Effector memory CD8-positive, alpha-beta T cell (primary cell): ENCODE results near the gene BCAS3.

Source experiments
- ATAC-seq: fragments of 150-1000 bp; cut with Tn5 transposase; replicated peaks from 2 replicates; pipeline ENCODE4 v1.10.0; 2021; ENCODE audit warnings: mild to moderate bottlenecking, moderate library complexity
- DNase-seq, 3 experiments: peaks; one replicate each; pipeline ENCODE4 v3.0.0; 2021
- H3K27ac Mint-ChIP-seq, 2 donors: one replicate each; pipeline ENCODE4 v1.8.0; 2022; ENCODE audit warnings: mild to moderate bottlenecking in 2 of 2, mixed read lengths in 2 of 2, moderate library complexity in 2 of 2
- H3K27me3 Mint-ChIP-seq, 2 donors: one replicate each; pipeline ENCODE4 v1.8.0; 2022; ENCODE audit warnings: mixed read lengths in 2 of 2
- H3K36me3 Mint-ChIP-seq: one replicate; pipeline ENCODE4 v1.8.0; 2022; ENCODE audit warnings: mild to moderate bottlenecking, moderate library complexity, mixed read lengths; ENCODE audit not compliant: insufficient read depth
- H3K4me1 Mint-ChIP-seq, 2 donors: one replicate each; pipeline ENCODE4 v1.8.0; 2022; ENCODE audit warnings: low read depth in 2 of 2, mixed read lengths in 2 of 2
- H3K4me3 Mint-ChIP-seq, 2 donors: one replicate each; pipeline ENCODE4 v1.8.0; 2022; ENCODE audit warnings: mild to moderate bottlenecking in 2 of 2, mixed read lengths in 2 of 2, moderate library complexity in 2 of 2
- H3K9me3 Mint-ChIP-seq, 2 donors: one replicate each; pipeline ENCODE4 v1.8.0; 2022; ENCODE audit warnings: mixed read lengths in 2 of 2

Gene BCAS3

DNA sequence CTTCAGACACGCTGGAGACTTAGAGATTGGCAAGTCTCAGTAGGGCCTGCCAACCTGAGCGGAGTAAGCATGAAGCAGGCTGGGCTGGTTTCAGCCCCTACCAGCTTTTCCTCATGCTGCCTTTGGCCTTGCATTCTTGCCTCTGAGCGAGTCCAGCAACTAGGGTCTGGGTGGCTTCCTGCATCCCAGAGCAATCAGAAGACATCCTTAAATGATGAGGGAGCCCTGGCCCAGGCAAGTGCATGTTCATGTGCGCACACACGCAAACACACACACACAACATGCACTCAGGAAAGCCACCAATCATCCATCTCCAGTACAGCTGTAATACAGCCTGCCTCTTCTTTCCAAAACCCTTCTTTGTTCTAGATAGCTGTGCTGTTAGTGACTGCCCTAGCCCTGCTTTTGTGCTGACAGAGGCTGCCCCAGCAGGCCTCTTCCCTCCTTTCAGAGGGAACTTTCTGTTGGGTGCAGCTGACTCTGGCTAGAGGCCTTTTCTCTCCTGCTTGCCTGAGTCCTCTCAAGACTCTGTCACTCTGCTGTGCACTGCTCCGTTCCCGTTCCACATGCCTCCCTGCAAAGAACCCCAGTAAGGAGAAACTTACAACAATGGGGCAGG is 691.3 kb downstream of the BCAS3 start:
- H3K27me3 Mint-ChIP-seq, result no peaks in the 10 kb centered on the region
- ATAC-seq (no peak), DNase-seq (no peak)
- H3K36me3 Mint-ChIP-seq, result peaks cover 7% of the 10 kb centered on the region
- no peak overlapping the region for H3K27ac Mint-ChIP-seq
- no peak overlapping the region for H3K4me3 Mint-ChIP-seq
- no peaks in the 10 kb centered on the region for H3K9me3 Mint-ChIP-seq
- no peaks in the 10 kb centered on the region for H3K4me1 Mint-ChIP-seq

DNA sequence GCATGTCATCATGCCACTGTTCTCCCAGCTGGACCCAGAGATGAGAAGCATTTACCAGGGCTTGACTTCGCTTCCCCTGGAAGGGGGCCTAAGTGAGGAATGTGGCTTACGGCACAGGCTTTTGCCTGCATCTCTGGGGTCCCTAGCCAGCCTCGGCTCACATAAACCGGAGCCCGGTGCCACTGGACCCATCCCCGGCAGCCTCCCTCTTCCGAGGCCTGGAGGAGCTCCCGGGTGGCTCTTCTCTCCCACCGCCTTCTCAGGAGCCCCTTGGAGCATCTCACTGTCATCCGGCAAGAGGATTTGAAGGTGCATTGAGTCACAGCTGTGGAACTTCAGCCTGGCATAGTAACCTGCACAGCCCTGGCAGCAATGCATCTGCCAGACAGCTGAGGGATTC is 692.1 kb downstream of the BCAS3 start:
- Mint-ChIP-seq H3K36me3 (peaks cover 7% of the 10 kb centered on the region), H3K4me1 (no peaks in the 10 kb centered on the region), H3K27me3 (no peaks in the 10 kb centered on the region), H3K9me3 (no peaks in the 10 kb centered on the region), H3K4me3 (no peak overlapping the region), H3K27ac (no peak overlapping the region)
- no peak for ATAC-seq
- no peak for DNase-seq

GRCh38 chr17:61371179-61371578 is 693.5 kb downstream of the BCAS3 start:
- DNase-seq (no peak), ATAC-seq (no peak)
- Mint-ChIP-seq H3K4me3 (no peak overlapping the region), H3K27me3 (no peaks in the 10 kb centered on the region), H3K27ac (no peak overlapping the region), H3K9me3 (no peaks in the 10 kb centered on the region), H3K4me1 (no peaks in the 10 kb centered on the region), H3K36me3 (peaks cover 7% of the 10 kb centered on the region)

GRCh38 chr17:61371606-61372005 is 694.0 kb downstream of the BCAS3 start:
- no peaks in the 10 kb centered on the region for H3K27me3 Mint-ChIP-seq
- no peak overlapping the region for H3K4me3 Mint-ChIP-seq
- no peaks in the 10 kb centered on the region for H3K4me1 Mint-ChIP-seq
- H3K27ac Mint-ChIP-seq, result no peak overlapping the region
- H3K36me3 Mint-ChIP-seq, result peaks cover 7% of the 10 kb centered on the region
- DNase-seq, result no peak
- ATAC-seq, result no peak
- no peaks in the 10 kb centered on the region for H3K9me3 Mint-ChIP-seq

DNA sequence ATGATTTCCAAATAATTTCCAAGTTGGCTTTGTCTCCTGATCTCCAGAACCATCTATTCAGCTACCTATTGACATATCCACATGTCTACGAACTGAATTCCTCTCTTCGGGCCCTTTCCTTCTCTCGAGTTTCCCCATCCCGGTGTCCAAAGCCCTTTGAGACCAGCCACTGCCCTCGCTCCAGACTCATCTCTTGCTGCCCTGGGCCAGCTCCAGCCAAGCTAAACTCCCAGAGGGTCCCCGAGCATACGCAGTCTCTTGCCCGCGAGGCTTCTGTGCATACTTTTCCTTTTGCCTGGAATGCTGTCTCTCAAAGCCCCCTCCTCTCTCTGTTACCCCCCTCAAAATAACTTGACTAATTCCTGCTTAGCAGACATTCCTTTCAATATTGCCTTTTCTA is 694.8 kb downstream of the BCAS3 start:
- H3K27ac Mint-ChIP-seq, result no peak overlapping the region
- ATAC-seq, result no peak
- no peak overlapping the region for H3K4me3 Mint-ChIP-seq
- DNase-seq, result no peak
- H3K9me3 Mint-ChIP-seq, result no peaks in the 10 kb centered on the region
- H3K27me3 Mint-ChIP-seq, result no peaks in the 10 kb centered on the region
- peaks cover 7% of the 10 kb centered on the region for H3K36me3 Mint-ChIP-seq
- no peaks in the 10 kb centered on the region for H3K4me1 Mint-ChIP-seq

- DNase-seq, result no peak
- ATAC-seq, result no peak
- Mint-ChIP-seq H3K4me1 (no peaks in the 10 kb centered on the region), H3K4me3 (no peak overlapping the region), H3K27me3 (no peaks in the 10 kb centered on the region), H3K9me3 (no peaks in the 10 kb centered on the region), H3K36me3 (no peaks in the 10 kb centered on the region), H3K27ac (no peak overlapping the region)
These were observed 699.5 kb downstream of the BCAS3 start for GRCh38 chr17:61376931-61377838.

- Mint-ChIP-seq H3K4me1 (no peaks in the 10 kb centered on the region), H3K9me3 (no peaks in the 10 kb centered on the region), H3K27me3 (no peaks in the 10 kb centered on the region), H3K36me3 (no peaks in the 10 kb centered on the region), H3K4me3 (no peak overlapping the region), H3K27ac (no peak overlapping the region)
- DNase-seq (no peak), ATAC-seq (no peak)
These were observed 701.2 kb downstream of the BCAS3 start for GRCh38 chr17:61378658-61379456.

GRCh38 chr17:61379457-61380216 is 702.0 kb downstream of the BCAS3 start:
- Mint-ChIP-seq H3K9me3 (no peaks in the 10 kb centered on the region), H3K36me3 (no peaks in the 10 kb centered on the region), H3K4me3 (no peak overlapping the region), H3K4me1 (no peaks in the 10 kb centered on the region), H3K27ac (no peak overlapping the region), H3K27me3 (no peaks in the 10 kb centered on the region)
- no peak for DNase-seq
- no peak for ATAC-seq

DNA sequence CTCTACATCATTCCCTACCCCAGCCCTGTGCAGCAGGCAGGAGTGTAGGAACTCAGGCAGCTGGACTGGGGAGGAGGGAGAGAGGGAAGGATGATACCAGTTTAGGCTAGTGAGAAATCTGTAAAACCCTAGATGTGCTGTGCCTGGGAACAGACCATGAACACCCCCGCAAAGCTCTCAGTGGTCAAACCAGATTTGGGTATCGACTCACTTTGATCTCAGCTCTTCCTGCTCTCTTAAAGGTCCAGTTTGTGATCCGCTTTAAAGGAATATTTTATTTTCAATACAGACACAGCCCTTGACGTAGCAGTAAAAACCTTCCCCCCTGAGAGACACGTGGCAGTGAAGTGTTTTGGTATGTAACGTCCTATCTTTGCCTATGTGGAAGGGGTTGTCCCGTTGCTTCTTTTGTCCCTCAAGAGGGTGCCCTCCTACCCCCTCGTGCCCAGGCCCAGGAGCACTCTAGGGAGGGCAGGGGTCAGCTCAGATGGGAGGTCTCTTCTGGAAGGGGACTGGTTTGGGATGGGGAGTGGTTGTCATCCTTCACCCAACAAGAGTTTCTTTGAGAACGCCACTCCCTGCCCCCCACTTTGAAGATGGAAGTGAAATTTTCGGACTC is 702.7 kb downstream of the BCAS3 start:
- H3K27me3 Mint-ChIP-seq, result no peaks in the 10 kb centered on the region
- no peaks in the 10 kb centered on the region for H3K9me3 Mint-ChIP-seq
- peaks cover 2% of the 10 kb centered on the region for H3K36me3 Mint-ChIP-seq
- ATAC-seq, result no peak
- no peaks in the 10 kb centered on the region for H3K4me1 Mint-ChIP-seq
- no peak for DNase-seq
- no peak overlapping the region for H3K4me3 Mint-ChIP-seq
- no peak overlapping the region for H3K27ac Mint-ChIP-seq

DNA sequence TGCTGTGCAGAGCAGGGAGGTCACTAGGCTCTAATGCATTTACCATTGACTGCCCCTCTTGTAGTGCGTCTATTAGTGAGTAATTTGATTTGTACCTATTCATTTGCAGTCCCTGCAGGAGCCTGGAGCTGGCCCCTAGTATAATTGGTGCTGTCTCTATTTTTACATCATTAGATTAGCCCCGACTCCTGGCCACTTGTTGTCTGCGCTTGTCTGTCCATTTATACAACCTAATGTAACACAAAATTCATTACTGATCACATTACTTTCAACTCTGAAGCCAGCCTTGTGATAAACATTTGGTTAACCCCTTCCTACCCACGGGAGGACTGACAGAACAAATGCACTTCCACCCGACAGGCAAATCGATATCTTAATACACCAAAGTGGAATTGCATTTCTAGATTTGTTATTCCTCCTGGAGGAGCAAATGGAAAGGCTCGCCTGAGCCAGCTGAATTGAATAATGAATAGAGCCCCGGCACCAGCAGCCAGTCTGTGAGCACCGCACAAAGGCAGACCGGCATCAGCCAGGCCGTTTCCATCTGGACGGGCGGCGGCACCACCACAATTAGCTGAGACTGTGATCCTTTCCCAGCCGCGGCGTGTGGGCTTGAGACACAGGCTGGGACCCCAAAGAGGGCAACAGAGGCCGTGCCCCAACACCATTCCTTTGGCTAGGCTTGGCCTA is 703.3 kb downstream of the BCAS3 start:
- Mint-ChIP-seq H3K36me3 (peaks cover 5% of the 10 kb centered on the region), H3K4me1 (no peaks in the 10 kb centered on the region), H3K9me3 (no peaks in the 10 kb centered on the region), H3K4me3 (no peak overlapping the region), H3K27ac (no peak overlapping the region), H3K27me3 (no peaks in the 10 kb centered on the region)
- DNase-seq (no peak), ATAC-seq (no peak)

DNA sequence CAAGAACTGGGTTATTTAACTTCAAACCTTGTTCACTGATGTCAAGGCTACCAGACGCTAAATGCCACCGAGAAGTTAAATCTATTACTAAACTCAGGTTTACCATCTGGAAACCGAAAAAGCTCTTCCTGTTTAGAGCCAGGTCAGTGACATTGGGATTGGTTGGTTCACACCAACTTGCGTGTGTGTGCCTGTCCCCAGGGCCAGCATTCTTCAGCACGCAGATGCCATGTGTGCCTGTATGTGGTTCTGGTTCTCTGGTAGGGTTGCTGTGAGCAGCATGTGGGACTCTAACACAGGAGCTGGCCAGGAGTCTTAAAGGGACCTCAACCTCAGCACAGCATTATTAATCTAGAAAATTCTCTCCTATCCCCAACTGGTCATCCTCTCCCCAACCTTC is 703.9 kb downstream of the BCAS3 start:
- Mint-ChIP-seq H3K4me3 (no peak overlapping the region), H3K4me1 (no peaks in the 10 kb centered on the region), H3K27me3 (no peaks in the 10 kb centered on the region), H3K9me3 (no peaks in the 10 kb centered on the region), H3K36me3 (peaks cover 5% of the 10 kb centered on the region), H3K27ac (no peak overlapping the region)
- DNase-seq (no peak), ATAC-seq (no peak)

GRCh38 chr17:61382796-61383688 is 705.4 kb downstream of the BCAS3 start:
- H3K9me3 Mint-ChIP-seq, result no peaks in the 10 kb centered on the region
- peaks cover 5% of the 10 kb centered on the region for H3K36me3 Mint-ChIP-seq
- ATAC-seq (no peak), DNase-seq (no peak)
- H3K27me3 Mint-ChIP-seq, result no peaks in the 10 kb centered on the region
- H3K4me1 Mint-ChIP-seq, result peaks cover 0 to 2% of the 10 kb centered on the region in 2 donors
- no peak overlapping the region for H3K4me3 Mint-ChIP-seq
- no peak overlapping the region for H3K27ac Mint-ChIP-seq
